ENCODE data around the gene PARL.
"Not testable (repeated sequence)": the region's sequence is repeated elsewhere in the genome, so short reads cannot be mapped to it uniquely, and the experiment has no call there.

The PARL gene

GRCh38 chr3:183904833-183905780 is 20.4 kb upstream of the PARL start:
- no peak for DNase-seq (ENCODE audit: low spot score)

DNA sequence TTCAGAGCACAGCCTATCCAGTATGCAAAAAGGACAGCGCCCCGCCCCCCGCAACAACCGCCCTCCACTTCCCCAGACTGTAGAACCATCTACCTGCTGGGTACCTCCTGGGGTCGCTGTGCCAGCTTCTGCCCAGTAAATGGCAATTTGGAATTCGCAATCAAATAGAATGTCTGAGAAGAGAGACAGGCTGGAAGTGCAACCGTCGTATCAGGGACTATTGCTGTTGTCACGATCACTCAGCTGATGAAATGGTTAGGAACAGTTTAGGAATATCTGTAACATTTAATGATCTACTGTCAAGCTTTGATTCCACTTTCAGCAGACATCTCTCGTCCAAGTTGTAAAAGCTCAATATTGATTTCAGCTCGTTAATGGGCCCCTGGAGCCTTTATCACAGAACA is 13.3 kb upstream of the PARL start:
- no peak for DNase-seq (ENCODE audit: low spot score)

DNA sequence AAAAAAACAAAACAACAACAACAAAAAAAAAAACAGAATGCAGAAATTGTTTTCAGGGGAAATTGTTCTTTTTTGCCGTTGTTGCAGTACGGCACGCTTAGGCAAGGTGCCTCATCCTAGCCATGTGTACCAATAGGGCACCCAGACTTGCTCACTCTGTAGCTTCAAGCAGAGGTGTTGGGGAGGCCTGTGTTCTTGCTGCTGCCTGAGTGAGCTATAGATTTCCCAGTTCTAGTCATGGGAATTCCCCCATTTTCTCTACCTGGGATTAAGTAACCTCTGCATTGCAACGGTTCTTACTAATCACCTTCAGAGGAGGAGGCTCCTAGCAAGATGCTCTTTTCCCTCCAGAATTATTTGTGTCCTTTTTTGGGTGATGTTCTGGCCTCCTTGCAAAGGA is 12.9 kb upstream of the PARL start:
- DNase-seq (ENCODE audit: low spot score): no peak

- no peak for DNase-seq (ENCODE audit: low spot score)
Measured at GRCh38 chr3:183896610-183897009, 11.9 kb upstream of the PARL start.

- no peak for DNase-seq (ENCODE audit: low spot score)
Measured at GRCh38 chr3:183896184-183896583, 11.5 kb upstream of the PARL start.

- DNase-seq (ENCODE audit: low spot score): no peak
Measured at GRCh38 chr3:183895774-183896173, 11.1 kb upstream of the PARL start.

DNA sequence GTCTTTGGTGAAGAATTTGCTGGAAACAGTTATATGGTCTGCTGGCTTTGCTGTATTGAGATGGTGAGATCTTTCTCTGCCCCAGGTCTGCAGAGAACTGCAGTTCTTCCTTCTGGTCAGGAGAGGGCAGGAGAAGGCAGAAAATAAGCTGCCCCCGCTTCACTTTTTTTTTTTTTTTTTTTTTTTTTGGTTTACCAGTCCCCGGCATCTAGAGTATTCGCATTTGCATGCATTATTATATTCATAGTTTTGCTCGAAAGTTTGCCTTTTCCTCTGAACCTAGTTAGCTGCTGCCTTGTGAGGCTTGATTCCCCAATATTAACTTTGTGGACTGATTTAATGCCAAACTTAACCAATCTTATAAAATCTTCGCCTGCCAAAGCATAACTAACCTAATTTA is 10.6 kb upstream of the PARL start:
- DNase-seq (ENCODE audit: low spot score): peak; percentile 44

GRCh38 chr3:183892610-183893214 is 8.0 kb upstream of the PARL start:
- DNase-seq (ENCODE audit: low spot score): no peak

- DNase-seq (ENCODE audit: low spot score): no peak
Measured at GRCh38 chr3:183885766-183886165, 1.1 kb upstream of the PARL start.

- DNase-seq (ENCODE audit: low spot score): no peak
Measured at GRCh38 chr3:183884097-183884426, 618 bp downstream of the PARL start.

- DNase-seq (ENCODE audit: low spot score): no peak
Measured at GRCh38 chr3:183883291-183884096, 1.2 kb downstream of the PARL start.

GRCh38 chr3:183880121-183880520 is 4.6 kb downstream of the PARL start:
- DNase-seq (ENCODE audit: low spot score): no peak

- DNase-seq (ENCODE audit: low spot score): no peak
Measured at GRCh38 chr3:183879243-183879642, 5.4 kb downstream of the PARL start.

DNA sequence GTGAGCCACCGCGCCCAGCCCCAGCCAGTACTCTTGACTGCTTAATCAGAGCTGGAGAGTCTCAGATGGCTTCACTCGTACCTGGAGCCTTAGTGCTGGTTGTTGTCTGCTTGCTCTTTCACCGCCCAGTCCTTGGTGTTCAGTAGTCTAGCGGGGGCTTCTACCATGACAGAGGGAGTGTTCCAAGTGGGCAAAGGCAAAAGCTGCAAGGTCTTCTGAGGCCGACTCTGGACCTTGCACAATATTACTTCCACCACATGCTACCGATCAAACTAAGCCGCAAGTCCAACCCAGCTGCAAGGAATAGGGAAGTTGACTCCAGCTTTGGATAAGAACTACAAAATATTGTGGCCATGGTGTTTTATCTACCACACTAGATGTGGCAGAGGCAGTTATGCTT is 6.6 kb downstream of the PARL start:
- DNase-seq (ENCODE audit: low spot score): peak; percentile 10

DNA sequence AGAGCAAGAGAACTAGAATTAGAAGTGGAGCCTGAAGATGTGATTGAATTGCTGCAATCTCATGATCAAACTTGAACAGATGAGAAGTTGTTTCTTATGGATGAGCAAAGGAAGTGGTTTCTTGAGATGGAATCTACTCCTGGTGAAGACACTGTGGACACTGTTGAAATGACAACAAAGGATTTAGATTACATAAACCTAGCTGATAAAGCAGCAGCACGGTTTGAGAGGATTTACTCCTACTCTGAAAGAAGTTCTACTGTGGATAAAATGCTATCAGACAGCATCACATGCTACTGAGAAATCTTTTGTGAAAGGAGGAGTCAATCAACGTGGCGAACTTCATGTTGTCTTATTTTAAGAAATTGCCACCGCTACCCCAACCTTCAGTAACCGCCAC is 7.5 kb downstream of the PARL start:
- DNase-seq (ENCODE audit: low spot score): not testable (repeated sequence)

DNA sequence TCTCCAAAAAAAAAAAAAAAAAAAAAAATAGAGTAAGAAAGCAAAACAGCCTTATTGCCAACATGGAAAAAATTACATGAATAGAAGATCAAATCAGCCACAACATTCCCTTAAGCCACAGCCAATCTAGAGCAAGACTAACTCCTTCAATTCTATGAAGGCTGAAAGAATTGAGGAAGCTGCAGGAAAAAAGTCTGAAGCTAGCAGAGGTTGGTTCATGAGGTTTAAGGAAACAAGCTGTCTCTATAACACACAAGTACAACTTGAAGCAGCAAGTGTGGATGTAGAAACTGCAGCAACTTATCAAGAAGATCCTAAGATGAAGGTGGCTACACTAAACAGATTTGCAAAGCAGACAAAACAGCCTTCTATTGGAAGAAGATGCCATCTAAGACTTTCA is 9.3 kb downstream of the PARL start:
- DNase-seq (ENCODE audit: low spot score): no peak

DNA sequence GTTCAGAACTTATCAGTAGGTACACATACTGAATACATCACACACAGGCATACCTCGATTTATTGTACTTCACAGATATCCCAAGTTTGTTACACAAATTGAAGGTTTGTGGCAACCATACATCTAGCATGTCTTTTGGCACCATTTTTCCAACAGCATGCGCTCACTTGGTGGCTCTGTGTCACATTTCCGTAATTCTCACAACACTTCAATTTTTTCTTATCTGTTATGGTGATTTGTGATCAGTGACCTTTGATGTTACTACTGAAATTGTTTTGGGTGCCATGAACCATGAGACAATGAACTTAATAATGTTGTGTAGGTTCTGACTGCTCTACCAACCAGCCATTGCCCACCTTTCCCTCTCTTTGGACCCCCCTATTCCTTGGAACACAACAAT is 10.8 kb downstream of the PARL start:
- DNase-seq (ENCODE audit: low spot score): no peak

DNA sequence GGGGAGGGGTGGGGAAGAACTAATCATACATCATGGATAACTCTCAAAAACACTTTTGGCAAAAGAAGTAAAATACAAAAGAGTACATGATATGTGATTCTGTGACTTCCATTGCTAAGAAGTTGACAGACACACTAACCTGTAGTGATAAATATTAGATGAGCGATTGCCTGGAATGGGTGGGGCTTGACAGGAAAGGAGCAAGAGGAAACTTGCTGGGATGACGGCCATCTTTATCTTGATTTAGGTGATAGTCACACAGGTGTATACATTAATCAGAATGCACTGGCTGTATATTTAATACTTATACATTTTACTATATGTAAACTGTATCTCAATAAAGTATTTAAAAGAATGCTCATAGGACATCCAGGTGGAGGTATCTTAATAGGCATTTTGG is 13.1 kb downstream of the PARL start:
- DNase-seq (ENCODE audit: low spot score): no peak

GRCh38 chr3:183870563-183870962 is 14.1 kb downstream of the PARL start:
- DNase-seq (ENCODE audit: low spot score): no peak

- DNase-seq (ENCODE audit: low spot score): no peak
Measured at GRCh38 chr3:183868796-183869195, 15.9 kb downstream of the PARL start.

DNA sequence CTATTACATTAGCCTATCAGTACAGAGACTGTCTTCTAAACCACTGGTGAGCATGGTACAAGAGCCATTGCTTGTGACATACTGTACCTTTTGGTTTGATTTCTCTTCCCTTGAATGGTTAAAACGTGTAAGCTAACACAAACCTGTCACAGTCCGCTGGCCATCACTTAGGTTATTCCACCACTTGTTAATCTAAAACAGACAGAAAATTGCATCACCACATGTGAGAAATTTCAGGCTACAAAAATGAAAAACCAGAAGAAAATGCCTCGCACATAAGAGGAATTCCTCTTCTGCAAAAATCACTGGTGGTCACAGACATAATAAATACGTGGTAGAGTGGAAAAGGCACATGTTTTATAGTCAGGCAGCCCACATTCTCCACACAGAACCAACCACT is 22.1 kb downstream of the PARL start:
- no peak for DNase-seq (ENCODE audit: low spot score)

DNA sequence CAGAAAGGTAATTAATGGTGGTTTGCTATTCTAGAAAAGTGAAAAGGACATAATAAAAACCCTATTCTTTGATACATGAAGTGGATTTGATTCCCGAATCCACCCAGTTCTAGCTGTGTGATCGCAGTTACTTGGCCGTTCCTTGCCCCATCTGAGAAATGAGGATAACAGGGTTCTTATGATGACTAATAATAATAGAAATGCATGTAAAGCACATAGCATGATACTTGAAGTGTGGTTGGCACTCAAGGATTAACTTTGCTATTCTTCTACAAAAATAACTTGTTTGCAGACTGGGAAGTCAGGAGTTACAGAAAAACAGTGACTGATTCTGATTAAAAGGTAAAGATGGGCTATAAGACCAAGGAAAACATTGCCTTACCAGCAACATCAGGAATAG is 26.8 kb downstream of the PARL start:
- DNase-seq (ENCODE audit: low spot score): no peak
